ENCODE results near the gene ITGB1BP1.

ITGB1BP1 gene

GRCh38 chr2:9424447-9425164 is 1.3 kb upstream of the ITGB1BP1 start:
- no peak for DNase-seq (ENCODE audit: low spot score)

- DNase-seq (ENCODE audit: low spot score): no peak
Observed at GRCh38 chr2:9423922-9424272, 569 bp upstream of the ITGB1BP1 start.

GRCh38 chr2:9422321-9423099 is 818 bp downstream of the ITGB1BP1 start:
- DNase-seq (ENCODE audit: low spot score): peak; percentile 65

GRCh38 chr2:9420495-9420894 is 2.8 kb downstream of the ITGB1BP1 start:
- no peak for DNase-seq (ENCODE audit: low spot score)

- DNase-seq (ENCODE audit: low spot score): no peak
Observed at GRCh38 chr2:9419541-9419940, 3.8 kb downstream of the ITGB1BP1 start.

GRCh38 chr2:9418746-9419145 is 4.6 kb downstream of the ITGB1BP1 start:
- no peak for DNase-seq (ENCODE audit: low spot score)

- no peak for DNase-seq (ENCODE audit: low spot score)
Observed at GRCh38 chr2:9417725-9418124, 5.6 kb downstream of the ITGB1BP1 start.

GRCh38 chr2:9416962-9417316 is 6.4 kb downstream of the ITGB1BP1 start:
- DNase-seq (ENCODE audit: low spot score): no peak

GRCh38 chr2:9416267-9416961 is 6.9 kb downstream of the ITGB1BP1 start:
- no peak for DNase-seq (ENCODE audit: low spot score)

GRCh38 chr2:9415516-9416169 is 7.7 kb downstream of the ITGB1BP1 start:
- no peak for DNase-seq (ENCODE audit: low spot score)

GRCh38 chr2:9412781-9413180 is 10.5 kb downstream of the ITGB1BP1 start:
- DNase-seq (ENCODE audit: low spot score): no peak

- no peak for DNase-seq (ENCODE audit: low spot score)
Observed at GRCh38 chr2:9410108-9410507, 13.2 kb downstream of the ITGB1BP1 start.

- DNase-seq (ENCODE audit: low spot score): no peak
Observed at GRCh38 chr2:9408641-9409151, 14.6 kb downstream of the ITGB1BP1 start.

- no peak for DNase-seq (ENCODE audit: low spot score)
Observed at GRCh38 chr2:9407363-9407811, 15.9 kb downstream of the ITGB1BP1 start.

- DNase-seq (ENCODE audit: low spot score): no peak
Observed at GRCh38 chr2:9406529-9407362, 16.6 kb downstream of the ITGB1BP1 start.

- DNase-seq (ENCODE audit: low spot score): no peak
Observed at GRCh38 chr2:9405636-9406035, 17.7 kb downstream of the ITGB1BP1 start.

GRCh38 chr2:9404451-9404850 is 18.9 kb downstream of the ITGB1BP1 start:
- DNase-seq (ENCODE audit: low spot score): no peak

GRCh38 chr2:9403924-9404323 is 19.4 kb downstream of the ITGB1BP1 start:
- DNase-seq (ENCODE audit: low spot score): no peak

- DNase-seq (ENCODE audit: low spot score): no peak
Observed at GRCh38 chr2:9401646-9402371, 21.5 kb downstream of the ITGB1BP1 start.

- DNase-seq (ENCODE audit: low spot score): no peak
Observed at GRCh38 chr2:9401059-9401547, 22.2 kb downstream of the ITGB1BP1 start.
